H1 (cell line): Measurements from ENCODE around the gene OR6N1.

ENCODE experiments used
- CEBPB ChIP-seq: IDR thresholded peaks from 2 replicates; pipeline ENCODE4 v1.6.1; 2012; ENCODE audit warnings: low read depth, low read length
- CREB1 ChIP-seq: IDR thresholded peaks from 2 replicates; pipeline ENCODE4 v1.6.1; 2012; ENCODE audit warnings: inconsistent platforms
- CTCF ChIP-seq, 3 experiments: IDR thresholded peaks; 1 replicate in 2 of 3; 2 replicates in 1 of 3; pipeline versions ENCODE4 v1.5.1 to v1.6.1; 2011; ENCODE audit warnings: low read length in 3 of 3, mild to moderate bottlenecking in 3 of 3, inconsistent platforms in 2 of 3, low read depth in 1 of 3, moderate library complexity in 1 of 3; ENCODE audit not compliant: insufficient read depth in 1 of 3; ENCODE audit errors: control extremely low read depth in 1 of 3
- EP300 ChIP-seq, 2 experiments: IDR thresholded peaks; 1 replicate in 1 of 2; 2 replicates in 1 of 2; pipeline ENCODE4 v1.6.1; 2011 to 2012; ENCODE audit warnings: low read depth in 2 of 2, low read length in 2 of 2, mild to moderate bottlenecking in 2 of 2, borderline replicate concordance in 1 of 2, inconsistent platforms in 1 of 2, moderate library complexity in 1 of 2
- EZH2 ChIP-seq: fragments of 200-600 bp; sonication (generic); IDR thresholded peaks from 2 replicates; pipeline ENCODE4 v1.7.1; 2012; ENCODE audit warnings: low read depth, mild to moderate bottlenecking, moderate library complexity, low read length, inconsistent platforms; ENCODE audit not compliant: severe bottlenecking
- GABPA ChIP-seq: IDR thresholded peaks from 2 replicates; pipeline ENCODE4 v1.6.1; 2011; ENCODE audit warnings: mild to moderate bottlenecking, low read length, moderate library complexity, borderline replicate concordance; ENCODE audit not compliant: insufficient read depth
- HDAC2 ChIP-seq, 2 experiments: fragments of 300-600 bp in 1 of 2; sonication (generic) in 1 of 2; IDR thresholded peaks; 2 replicates each; pipeline ENCODE4 v1.6.1; 2011 to 2012; ENCODE audit warnings: low read depth in 2 of 2, low read length in 2 of 2, mild to moderate bottlenecking in 2 of 2, moderate library complexity in 2 of 2, borderline replicate concordance in 1 of 2, inconsistent platforms in 1 of 2
- JUN ChIP-seq: IDR thresholded peaks from 2 replicates; pipeline ENCODE4 v1.6.1; 2011; ENCODE audit warnings: low read depth, mild to moderate bottlenecking, improper control_type of control experiment, low read length
- NANOG ChIP-seq: IDR thresholded peaks from 2 replicates; pipeline ENCODE4 v1.6.1; 2011; ENCODE audit warnings: low read length, low read depth, mild to moderate bottlenecking, inconsistent platforms; ENCODE audit not compliant: insufficient read depth, poor library complexity, severe bottlenecking
- TAF1 ChIP-seq: IDR thresholded peaks from 2 replicates; pipeline ENCODE4 v1.6.1; 2011; ENCODE audit warnings: mild to moderate bottlenecking, low read depth, low read length

DNA sequence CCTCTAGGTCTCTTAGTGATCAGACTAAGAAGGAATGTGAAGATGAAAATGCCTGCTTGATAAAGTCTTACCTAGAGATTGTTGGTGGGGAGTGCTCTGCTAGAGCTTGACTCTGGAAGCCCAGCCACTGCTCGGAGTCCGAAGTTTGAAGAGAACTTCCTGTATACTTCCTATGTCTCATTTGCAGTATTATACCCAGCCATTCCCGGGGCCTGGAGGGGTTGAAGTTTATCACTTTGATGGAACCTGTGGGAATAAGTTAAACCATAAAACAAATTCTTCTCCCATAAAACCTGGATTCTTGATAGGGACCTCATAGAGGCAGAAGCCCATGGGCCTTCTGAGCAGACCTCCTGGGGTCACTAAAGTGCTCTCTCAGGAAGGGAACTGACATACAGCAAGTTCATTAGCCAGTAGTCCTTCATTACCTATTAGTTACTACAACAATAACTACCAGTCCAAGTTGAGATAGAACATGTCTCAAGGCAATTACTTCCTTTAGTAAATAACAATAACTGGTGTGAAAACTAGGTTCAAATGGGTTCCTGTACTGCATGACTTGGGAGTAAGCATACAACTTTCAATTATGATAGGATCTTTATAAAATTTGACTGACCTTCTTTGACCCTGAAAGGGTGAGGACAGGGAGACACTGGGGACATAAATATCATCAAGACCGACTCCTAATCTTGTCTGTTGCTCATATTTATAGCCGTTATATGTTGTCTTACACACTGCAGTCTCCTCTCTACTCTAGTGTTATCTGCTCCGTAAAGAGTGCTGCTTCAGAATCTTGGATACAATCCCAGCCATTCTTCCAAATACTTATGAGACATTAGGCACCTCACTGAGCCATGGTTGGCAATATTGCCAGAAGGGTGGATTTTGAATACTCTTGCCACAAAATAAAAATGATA lies at the start of gene OR6N1:
- no peak for TF ChIP-seq EP300 (IDR thresholded peaks at IDR 0.05; ENCODE audit: borderline replicate concordance in 1 of 2, low read depth in 2 of 2, low read length in 2 of 2)
- TF ChIP-seq CEBPB = no peak
- TF ChIP-seq CTCF (IDR thresholded peaks at IDR 0.05; ENCODE audit: control extremely low read depth in 1 of 3, insufficient read depth in 1 of 3, low read depth in 1 of 3, low read length in 3 of 3) = no peak
- no peak for TF ChIP-seq TAF1
- TF ChIP-seq GABPA = no peak
- TF ChIP-seq CREB1 = no peak
- no peak for TF ChIP-seq HDAC2 (IDR thresholded peaks at IDR 0.05; ENCODE audit: borderline replicate concordance in 1 of 2, low read depth in 2 of 2, low read length in 2 of 2)
- no peak for TF ChIP-seq NANOG
- TF ChIP-seq EZH2 = no peak
- TF ChIP-seq JUN = no peak
